Heart left ventricle (tissue), 16 donors: ENCODE results near the gene CEPT1. TPM values are rescaled to one million over a fixed set of nuclear protein-coding genes. Genes with fewer than 3 reads are reported as not detected.
"Not testable (repeated sequence)": the region's sequence is repeated elsewhere in the genome, so short reads cannot be mapped to it uniquely, and the experiment has no call there.

Experiments
- ATAC-seq, 4 donors: fragments of 200-7000 bp; cut with Tn5 transposase; one replicate each; pipeline ENCODE4 v1.9.1; 2020 to 2022; ENCODE audit warnings: moderate library complexity in 4 of 4, mild to moderate bottlenecking in 3 of 4, moderate number of reproducible peaks in 1 of 4
- DNase-seq, 5 donors: peaks; one replicate each; pipeline ENCODE4 v3.0.0-alpha.2; 2020
- H3K27ac ChIP-seq, 12 donors: fragments of 200-600 bp; sonication (generic) in 4 of 12; one replicate each; pipeline versions ENCODE4 v1.5.0 to v1.8.0; 2016 to 2022; ENCODE audit warnings: mild to moderate bottlenecking in 2 of 12
- H3K27me3 ChIP-seq, 9 donors: fragments of 200-600 bp; sonication (generic) in 2 of 9; one replicate each; pipeline versions ENCODE4 v1.5.1 to v1.8.0; 2016 to 2022; ENCODE audit warnings: mild to moderate bottlenecking in 3 of 9
- H3K36me3 ChIP-seq, 9 donors: fragments of 200-600 bp; sonication (generic) in 2 of 9; one replicate each; pipeline versions ENCODE4 v1.5.0 to v1.8.0; 2018 to 2022; ENCODE audit warnings: mild to moderate bottlenecking in 2 of 9
- H3K4me1 ChIP-seq, 12 donors: fragments of 200-600 bp; sonication (generic) in 4 of 12; one replicate each; pipeline versions ENCODE4 v1.5.0 to v1.8.0; 2016 to 2022; ENCODE audit warnings: mild to moderate bottlenecking in 3 of 12
- H3K4me3 ChIP-seq, 12 donors: fragments of 200-600 bp; sonication (generic) in 4 of 12; one replicate each; pipeline versions ENCODE4 v1.5.0 to v1.8.0; 2017 to 2022; ENCODE audit warnings: mild to moderate bottlenecking in 9 of 12, moderate library complexity in 4 of 12
- H3K9me3 ChIP-seq, 12 donors: fragments of 200-600 bp; sonication (generic) in 4 of 12; one replicate each; pipeline versions ENCODE4 v1.5.0 to v1.8.0; 2016 to 2022; ENCODE audit warnings: mild to moderate bottlenecking in 1 of 12
- POLR2A ChIP-seq, 2 donors: fragments of 450-650 bp; IDR thresholded peaks; one replicate each; pipeline ENCODE4 v1.6.1; 2017; ENCODE audit warnings: antibody characterized with exemption in 2 of 2, mild to moderate bottlenecking in 2 of 2, moderate library complexity in 2 of 2
- WGBS, 4 donors: extraction: QIAGEN DNeasy Blood & Tissue Kit in 2 of 4; methylation state at CpG; one replicate each; pipeline versions ENCODE4 v1.1.5 to v1.1.7; 2013 to 2018; 5-methylcytosine and 5-hydroxymethylcytosine counted together
- intact Hi-C, 10 donors: fragments of 100-400 bp; cut with DNase I; formaldehyde crosslinking; loops; one replicate each; pipeline versions ENCODE4 v1.11.1 to v1.14.2; 2022
- long read RNA-seq, 3 donors: library from polyadenylated mRNA; unstranded; transcript quantifications; one replicate each; pipeline ENCODE4 v2.0.0, GENCODE V29; 2020 to 2021
- polyA plus RNA-seq, 2 donors: library from polyadenylated mRNA; stranded (reverse); fragments of 200-250 nt; gene quantifications; one replicate each; pipeline ENCODE4 v1.2.3, GENCODE V29; 2013
- total RNA-seq, 9 donors: library from RNA; depleted of rRNA in 2 of 9; stranded (reverse); fragments of >200 nt in 2 of 9; fragmentation: NEBNext Ultra II Directional in 3 of 9; extraction: Animal tissue kit (Norgen Biotek cat#: 25700) in 3 of 9; gene quantifications; one replicate each; pipeline versions ENCODE4 v1.1.0 to v1.2.4, GENCODE V29; 2016 to 2023
- TF ChIP-seq, protein P1 (sequence below), 12 donors: fragments of 200-600 bp; sonication (generic) in 4 of 12; IDR thresholded peaks; one replicate each; pipeline versions ENCODE4 v1.5.0 to v1.8.0; 2018 to 2022; ENCODE audit warnings: antibody characterized with exemption in 12 of 12, mild to moderate bottlenecking in 5 of 12
- donor health status: ischemic (EF 13 %, LVEDD 7.1; RV severe dilation, severe dysfunction).
- donor health status: healthy with polysubstance abuse.
- donor health status: DM: no; HTN: yes; CAD: no.
- donor health status: DM: no; HTN: no; CAD: no.
- donor health status: ischemic (EF 25% LVEDD 6.9; RV normal size, moderate dysfunction).
- donor health status: ischemic (EF 25% LVEDD 5.7; RV mildly dilated, moderate dysfunction).
- donor health status: healthy.
- donor health status: DM: yes; HTN: yes; CAD: no.
- donor health status: ischemic (EF 35%, LVEDD 5.7; RV mildly dilated, moderate dysfunction).
- donor health status: nonischemic (EF 11% LVEDD 7.7; RV severe dilation, severe dysfunction).
- donor health status: DM: yes; HTN: yes; CAD: no.
- donor health status: PGD.
- donor health status: ischemic (EF 29% LVEDD 5.4; RV normal size, mild dysfunction).
- donor health status: nonischemic (EF 23%, LVEDD 6.1; RV moderate dilation, normal function).

CEPT1 gene
- total RNA-seq (10 to 100 TPM in 6 of 9 donors, 1 to 10 TPM in 3; 7.4 to 26.9 (median 11.6) TPM), polyA plus RNA-seq (10 to 100 TPM in 1 of 2 donors, 1 to 10 TPM in 1; 7.7 to 11.6 TPM)
- long read RNA-seq, donor 1, partial matches to known transcripts: 1 of 9 reads
- long read RNA-seq, donor 1, other reads (novel, unspliced or antisense): 6 of 9 reads
- long read RNA-seq, donor 2, transcript CEPT1-201 (9 exons, 2,198 nt): major isoform, 13 of 29 reads
- long read RNA-seq, donor 2, partial matches to known transcripts: 1 of 29 reads
- long read RNA-seq, donor 2, other reads (novel, unspliced or antisense): 15 of 29 reads
- long read RNA-seq, donor 3, partial matches to known transcripts: 2 of 9 reads
- long read RNA-seq, donor 3, other reads (novel, unspliced or antisense): 5 of 9 reads

DNA sequence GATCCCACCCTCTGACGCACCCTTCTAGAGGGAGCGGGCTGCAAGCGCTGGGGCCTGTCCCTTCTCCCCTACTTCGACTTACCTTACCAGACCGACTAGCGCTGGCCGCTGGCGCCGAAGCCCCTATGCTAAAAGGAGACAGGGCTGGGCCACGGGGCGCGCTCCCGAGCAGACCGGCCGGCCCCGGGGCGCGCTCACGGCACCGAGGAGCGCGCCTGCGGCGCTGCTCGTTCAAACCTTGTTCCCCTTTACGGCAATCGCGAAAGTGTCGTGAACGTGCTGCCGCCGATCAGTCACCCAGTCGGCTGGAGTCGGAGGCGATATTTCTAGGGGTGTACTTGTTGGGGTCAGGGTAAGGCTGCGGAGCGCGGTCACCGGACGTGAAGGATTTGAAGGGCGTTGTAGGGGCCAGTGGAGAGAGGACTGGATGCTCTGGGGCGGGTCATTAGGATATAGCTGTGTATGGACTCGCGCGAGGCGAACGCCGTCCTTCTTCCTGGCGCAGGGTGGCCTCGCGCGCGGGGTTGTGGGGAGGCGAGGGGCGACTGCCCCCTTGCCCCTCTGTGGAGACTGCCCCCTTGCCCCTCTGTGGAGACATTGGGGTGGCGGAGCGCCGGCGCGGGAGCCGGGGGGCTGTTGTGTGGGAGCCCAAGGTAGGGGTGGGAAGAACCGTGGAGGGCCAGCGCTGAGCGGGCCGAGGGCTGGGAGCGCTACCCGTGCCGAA is at the start of gene CEPT1, which contains the start of gene DRAM2:
Gene CEPT1, plus strand, starts transcription at position 268 of the 724 bp plus-strand sequence. CDS start 7,492 bp downstream, outside the sequence.
Gene DRAM2, minus strand, starts transcription at position 138 of the 724 bp plus-strand sequence. CDS start 8,539 bp downstream, outside the sequence.
- Histone ChIP-seq H3K4me1 (peaks cover 0 to 56% (median 29%) of the 10 kb centered on the region in 12 donors), H3K27me3 (no peaks in the 10 kb centered on the region), H3K27ac (peak within 1 kb of the TSS; percentile 87 to 97 (median 95)), H3K4me3 (peak within 1 kb of the TSS; percentile 57 to 94 (median 86)), H3K9me3 (no peaks in the 10 kb centered on the region), H3K36me3 (peaks cover 0 to 29% (median 21%) of the 10 kb centered on the region in 9 donors)
- 0 to 1% (median 0%) methylated on average over 26 to 68 of the region's 68 CpGs for WGBS, 4 donors
- DNase-seq: peak; percentile 94 to 99 (median 98)
- no peak for TF ChIP-seq POLR2A (IDR thresholded peaks at IDR 0.05)
- TF ChIP-seq, protein P1, sequence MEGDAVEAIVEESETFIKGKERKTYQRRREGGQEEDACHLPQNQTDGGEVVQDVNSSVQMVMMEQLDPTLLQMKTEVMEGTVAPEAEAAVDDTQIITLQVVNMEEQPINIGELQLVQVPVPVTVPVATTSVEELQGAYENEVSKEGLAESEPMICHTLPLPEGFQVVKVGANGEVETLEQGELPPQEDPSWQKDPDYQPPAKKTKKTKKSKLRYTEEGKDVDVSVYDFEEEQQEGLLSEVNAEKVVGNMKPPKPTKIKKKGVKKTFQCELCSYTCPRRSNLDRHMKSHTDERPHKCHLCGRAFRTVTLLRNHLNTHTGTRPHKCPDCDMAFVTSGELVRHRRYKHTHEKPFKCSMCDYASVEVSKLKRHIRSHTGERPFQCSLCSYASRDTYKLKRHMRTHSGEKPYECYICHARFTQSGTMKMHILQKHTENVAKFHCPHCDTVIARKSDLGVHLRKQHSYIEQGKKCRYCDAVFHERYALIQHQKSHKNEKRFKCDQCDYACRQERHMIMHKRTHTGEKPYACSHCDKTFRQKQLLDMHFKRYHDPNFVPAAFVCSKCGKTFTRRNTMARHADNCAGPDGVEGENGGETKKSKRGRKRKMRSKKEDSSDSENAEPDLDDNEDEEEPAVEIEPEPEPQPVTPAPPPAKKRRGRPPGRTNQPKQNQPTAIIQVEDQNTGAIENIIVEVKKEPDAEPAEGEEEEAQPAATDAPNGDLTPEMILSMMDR (IDR thresholded peaks at IDR 0.05): peak in 1 of 12 donors; percentile 11
- intact Hi-C loops: loop anchor here in 1 of 10 donors (5.0 kb wide), 1 partner anchor 307 kb away; the partner anchor contains the start of genes ATP5PB and WDR77
- peak; percentile 92 to 97 (median 97) for ATAC-seq

DNA sequence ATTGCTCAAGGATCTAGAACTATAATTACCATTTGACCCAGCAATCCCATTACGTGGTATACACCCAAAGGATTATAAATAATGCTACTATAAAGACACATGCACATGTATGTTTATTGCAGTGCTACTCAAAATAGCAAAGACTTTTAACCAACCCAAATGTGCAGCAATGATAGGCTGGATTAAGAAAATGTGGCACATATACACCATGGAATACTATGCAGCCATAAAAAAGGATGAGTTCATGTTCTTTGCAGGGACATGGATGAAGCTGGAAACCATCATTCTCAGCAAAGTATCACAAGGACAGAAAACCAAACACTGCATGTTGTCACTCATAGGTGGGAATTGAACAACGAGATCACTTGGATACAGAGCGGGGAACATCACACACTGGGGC is 44.6 kb upstream of the CEPT1 start:
- H3K4me1 ChIP-seq, intact Hi-C loops, H3K36me3 ChIP-seq, ATAC-seq, H3K27me3 ChIP-seq, DNase-seq, H3K27ac ChIP-seq, H3K4me3 ChIP-seq: not testable (repeated sequence)
- H3K9me3 ChIP-seq: peaks cover 0 to 62% (median 10%) of the 10 kb centered on the region in 12 donors
- whole genome bisulfite sequencing, 4 donors: 88 to 92% (median 90%) methylated on average over 3 of the region's 3 CpGs

DNA sequence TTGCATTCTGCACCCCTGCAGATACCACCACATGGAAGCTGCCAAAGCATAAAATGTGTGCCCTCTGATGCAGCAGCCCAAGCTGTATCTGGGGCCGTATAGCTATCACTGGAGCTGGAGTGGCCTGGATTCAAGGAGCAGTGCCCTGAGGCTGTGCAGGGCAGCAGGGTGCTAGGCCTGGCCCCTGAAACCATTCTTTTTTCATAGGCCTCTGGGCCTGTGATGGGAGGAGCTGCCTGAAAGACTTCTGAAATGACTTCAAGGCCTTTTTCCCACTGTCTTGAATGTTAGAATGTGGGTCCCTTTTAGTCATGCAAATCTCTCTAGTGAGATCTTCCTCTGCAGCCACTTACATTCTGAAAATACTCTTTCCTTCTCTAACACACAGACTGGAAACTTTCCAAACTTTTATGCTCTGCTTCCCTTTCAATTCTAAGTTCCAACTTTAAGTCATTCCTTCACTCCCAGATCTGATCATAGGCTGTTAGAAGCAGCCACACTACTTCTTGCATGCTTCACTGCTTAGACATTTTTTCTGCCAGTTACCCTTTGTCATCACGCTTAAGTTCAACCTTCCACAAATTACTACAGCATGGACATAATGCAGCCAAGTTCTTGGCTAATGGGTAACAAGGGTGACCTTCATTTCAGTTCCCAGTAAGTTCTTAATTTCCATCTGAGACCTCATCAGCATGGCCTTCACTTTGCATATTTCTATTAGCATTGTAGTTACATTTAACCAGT is 42.5 kb upstream of the CEPT1 start:
- WGBS, 4 donors: 82 to 93% (median 89%) methylated on average over 2 of the region's 2 CpGs
- intact Hi-C loops: no loop called here
- ATAC-seq (no peak), DNase-seq (no peak)
- Histone ChIP-seq H3K4me1 (no peaks in the 10 kb centered on the region), H3K36me3 (no peaks in the 10 kb centered on the region), H3K27me3 (no peaks in the 10 kb centered on the region), H3K27ac (no peak overlapping the region), H3K4me3 (no peak overlapping the region), H3K9me3 (peaks cover 0 to 77% (median 10%) of the 10 kb centered on the region in 12 donors)
- TF ChIP-seq POLR2A (IDR thresholded peaks at IDR 0.05): no peak
- TF ChIP-seq, protein P1 (IDR thresholded peaks at IDR 0.05): no peak

DNA sequence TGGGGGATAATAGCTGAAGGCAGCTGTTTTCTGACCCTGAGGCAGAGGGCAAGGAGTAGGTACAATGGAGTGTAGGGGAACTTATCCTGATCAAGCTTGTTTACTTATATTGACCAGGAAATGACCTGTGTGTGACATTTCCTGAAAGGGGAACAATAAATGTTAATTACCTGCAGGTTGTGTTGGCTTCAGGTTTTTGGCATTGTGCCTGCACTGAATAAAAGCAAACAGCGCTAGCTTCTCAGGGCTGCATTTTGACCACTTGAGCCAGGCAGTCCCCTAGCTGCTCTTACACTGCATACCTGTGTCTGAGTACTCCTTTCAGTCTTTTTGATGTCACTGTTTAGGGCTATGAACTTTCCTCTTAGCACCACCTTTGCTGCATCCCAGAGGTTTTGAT is 40.7 kb upstream of the CEPT1 start:
- Histone ChIP-seq H3K9me3 (peaks cover 0 to 73% (median 10%) of the 10 kb centered on the region in 12 donors), H3K4me3 (no peak overlapping the region), H3K27me3 (no peaks in the 10 kb centered on the region), H3K27ac (no peak overlapping the region), H3K36me3 (no peaks in the 10 kb centered on the region), H3K4me1 (no peaks in the 10 kb centered on the region)
- TF ChIP-seq POLR2A (IDR thresholded peaks at IDR 0.05): no peak
- TF ChIP-seq, protein P1 (IDR thresholded peaks at IDR 0.05): no peak
- ATAC-seq: no peak
- 75 to 83% (median 76%) methylated on average over 1 of the region's 1 CpG for WGBS, 4 donors
- intact Hi-C loops: no loop called here
- no peak for DNase-seq
